Measurements from ENCODE around the gene NPAS3.

Gene NPAS3

DNA sequence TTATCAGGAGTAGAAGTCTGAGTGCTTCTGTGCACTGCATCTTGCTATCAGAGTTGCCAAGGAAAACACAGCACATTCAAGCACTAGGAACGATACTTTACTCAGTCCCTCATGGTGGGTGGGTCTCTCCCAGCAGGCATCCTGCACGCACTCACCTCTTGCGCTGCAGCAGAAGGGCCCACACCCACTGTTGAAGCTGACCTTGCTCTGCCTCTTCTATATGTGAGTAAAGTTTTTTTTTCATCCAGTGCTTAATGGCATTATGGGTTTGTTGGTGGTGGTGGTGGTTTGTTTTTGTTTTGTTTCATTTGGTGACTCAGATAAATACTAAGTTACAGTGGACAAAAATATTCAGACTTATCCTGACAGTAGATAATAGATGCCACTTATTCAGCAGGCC, 663.7 kb downstream of the NPAS3 start:
- no peak for DNase-seq

DNA sequence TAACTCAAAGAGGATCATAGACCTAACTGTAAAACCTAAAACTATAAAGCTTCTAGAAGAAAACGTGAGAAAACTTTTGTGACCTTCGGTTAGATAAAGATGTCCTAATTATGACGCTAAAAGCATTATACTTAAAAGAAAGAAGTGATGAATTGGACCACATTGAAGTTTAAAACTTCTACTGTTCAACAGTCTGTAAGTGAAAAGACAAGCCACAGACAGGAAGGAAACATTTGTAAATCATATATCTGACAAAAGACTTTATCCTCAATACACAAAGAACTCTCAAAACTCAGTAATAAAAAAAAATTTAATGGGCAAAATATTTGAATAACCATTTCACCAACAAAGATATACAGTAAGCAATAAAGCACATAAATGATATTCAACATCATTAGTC, 667.9 kb downstream of the NPAS3 start:
- DNase-seq = no peak

DNA sequence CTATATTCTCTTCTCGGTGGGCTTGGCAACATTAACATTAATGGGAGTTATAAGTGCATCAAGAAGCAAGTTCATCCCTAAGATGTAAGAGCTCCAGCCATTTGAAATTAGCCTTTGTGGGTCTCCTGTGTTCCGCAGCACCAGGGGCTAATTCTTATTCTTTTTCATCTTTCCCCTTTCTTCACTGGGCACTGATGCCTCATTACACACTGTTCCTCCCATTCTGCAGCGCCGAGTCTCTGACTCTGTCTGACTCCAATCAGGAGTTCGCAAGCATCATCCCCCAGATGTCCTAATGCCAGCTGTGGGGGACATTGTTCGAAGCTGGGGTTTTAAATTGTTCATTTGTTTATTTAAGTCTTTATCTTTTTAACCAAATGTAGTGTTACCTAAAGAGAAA, 670.9 kb downstream of the NPAS3 start:
- no peak for DNase-seq

DNA sequence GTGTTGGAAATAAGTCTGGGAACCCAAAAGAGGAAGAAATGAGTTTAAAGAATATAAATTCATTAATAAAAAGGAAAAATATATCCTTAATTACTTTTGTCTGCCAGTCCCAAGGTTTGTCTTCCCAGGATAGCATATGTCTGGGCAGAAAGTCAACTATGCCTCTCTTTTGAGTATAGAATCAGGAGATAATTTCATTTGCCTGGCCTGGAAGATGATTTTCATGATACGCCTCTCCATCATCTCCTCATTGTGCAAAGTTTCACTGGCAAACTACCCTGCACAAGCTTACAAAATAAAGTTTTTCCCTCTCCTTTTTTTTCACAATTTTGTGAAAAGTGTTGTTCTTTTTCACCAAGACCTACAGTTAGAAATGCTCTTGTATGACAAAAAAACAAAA, 671.4 kb downstream of the NPAS3 start:
- no peak for DNase-seq

DNA sequence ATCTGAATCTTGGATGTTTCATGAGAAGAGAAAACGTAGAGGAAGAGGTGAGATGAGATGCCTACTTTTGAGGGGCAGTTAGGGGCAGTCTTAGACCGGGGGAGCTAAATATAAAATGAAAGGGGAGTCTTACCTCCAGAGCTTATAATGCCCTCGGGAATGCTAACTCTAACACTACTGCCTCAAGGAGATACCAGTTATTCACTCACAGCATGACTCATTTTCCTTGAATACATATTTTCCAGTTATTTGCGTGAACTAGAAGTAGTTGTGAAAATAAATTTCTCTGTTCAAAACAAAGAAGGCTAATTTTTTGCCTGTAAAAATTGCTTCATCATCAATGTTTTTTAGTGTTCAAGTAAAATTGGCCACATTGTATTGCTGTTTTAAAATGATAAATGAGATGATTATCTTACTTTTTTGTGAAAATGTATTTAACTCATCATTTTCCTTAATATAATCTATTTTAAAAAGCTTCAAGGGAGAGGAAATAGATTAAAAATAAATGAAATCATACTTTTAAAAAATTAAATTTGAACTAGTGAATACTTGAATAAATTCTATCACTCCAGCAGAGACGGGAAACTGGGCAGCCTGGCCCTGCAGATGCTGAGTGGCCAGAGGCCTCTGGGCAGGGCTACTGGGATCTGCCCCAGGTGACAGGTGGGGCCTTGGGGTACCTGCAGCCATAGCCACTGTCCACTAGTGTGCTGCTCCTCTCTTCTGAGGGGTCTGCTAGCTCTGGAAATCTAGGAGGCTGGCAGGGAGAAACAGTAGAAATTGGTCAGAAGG, 672.9 kb downstream of the NPAS3 start:
- no peak for DNase-seq

DNA sequence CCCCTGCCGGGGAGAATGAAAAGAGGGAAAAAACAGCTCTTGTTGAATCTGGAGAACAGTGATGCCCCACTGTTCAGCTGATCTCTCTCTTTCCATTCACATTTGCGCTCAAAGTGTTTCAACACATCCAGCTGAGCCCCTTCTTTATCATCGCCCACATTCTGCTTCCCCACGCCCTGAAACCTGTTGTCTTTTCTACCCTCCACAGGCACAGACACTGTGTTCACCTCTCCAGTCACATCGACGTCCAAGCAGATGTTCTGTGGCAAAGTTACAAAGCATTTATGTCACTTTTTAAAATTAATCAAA, 673.5 kb downstream of the NPAS3 start:
- DNase-seq = no peak

DNA sequence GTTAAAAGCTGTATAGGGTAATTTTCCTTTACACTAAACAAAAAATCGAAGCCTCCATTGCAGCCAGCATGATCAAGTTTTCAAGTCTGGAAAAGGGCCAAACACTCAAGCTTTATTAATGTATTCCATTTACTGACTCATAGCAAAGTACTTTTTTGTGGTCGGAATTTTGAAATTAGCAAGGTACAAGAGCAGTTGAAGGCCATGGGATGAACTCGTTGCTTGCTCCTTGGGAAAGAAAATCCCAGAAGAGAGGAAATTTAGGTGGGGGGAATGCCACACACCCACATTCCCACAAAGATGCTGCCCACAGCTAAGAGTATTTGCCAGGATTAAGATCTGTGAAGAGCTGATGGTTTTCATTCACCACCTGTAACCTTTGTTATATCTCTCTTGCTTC, 678.5 kb downstream of the NPAS3 start:
- no peak for DNase-seq

DNA sequence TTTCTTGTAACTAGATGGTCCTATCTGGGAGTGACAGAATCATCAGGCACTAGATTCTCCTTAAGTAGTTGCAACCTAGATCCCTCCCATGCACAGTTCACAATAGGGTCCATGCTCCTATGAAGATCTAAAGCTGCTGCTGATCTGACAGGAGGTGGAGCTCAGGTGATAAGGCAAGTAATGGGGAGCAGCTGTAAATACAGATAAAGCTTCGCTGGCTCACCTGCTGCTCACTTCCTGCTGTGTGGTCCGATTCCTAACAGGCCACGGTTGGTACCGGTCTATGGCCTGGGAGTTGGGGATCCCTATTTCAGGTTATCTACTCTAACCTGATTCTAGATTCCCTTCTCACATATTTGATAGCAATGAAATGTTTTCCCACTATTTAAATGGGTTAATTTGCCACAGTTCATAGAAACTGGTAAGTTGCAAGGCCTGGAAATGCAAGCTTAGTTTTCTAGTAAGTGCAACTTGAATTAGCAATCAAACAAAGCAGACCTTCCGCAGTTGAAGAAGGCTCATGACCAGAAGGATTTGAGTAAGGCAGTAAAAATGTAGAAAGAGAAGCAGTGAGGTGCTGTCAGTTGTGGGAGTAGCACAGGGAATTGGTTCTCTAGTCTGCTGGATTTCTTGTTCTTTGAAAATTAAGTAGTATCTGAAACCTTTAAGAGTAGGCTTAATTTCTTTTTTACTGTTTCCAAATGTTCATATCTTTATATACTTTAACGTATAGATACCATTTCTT, 679.9 kb downstream of the NPAS3 start:
- no peak for DNase-seq

DNA sequence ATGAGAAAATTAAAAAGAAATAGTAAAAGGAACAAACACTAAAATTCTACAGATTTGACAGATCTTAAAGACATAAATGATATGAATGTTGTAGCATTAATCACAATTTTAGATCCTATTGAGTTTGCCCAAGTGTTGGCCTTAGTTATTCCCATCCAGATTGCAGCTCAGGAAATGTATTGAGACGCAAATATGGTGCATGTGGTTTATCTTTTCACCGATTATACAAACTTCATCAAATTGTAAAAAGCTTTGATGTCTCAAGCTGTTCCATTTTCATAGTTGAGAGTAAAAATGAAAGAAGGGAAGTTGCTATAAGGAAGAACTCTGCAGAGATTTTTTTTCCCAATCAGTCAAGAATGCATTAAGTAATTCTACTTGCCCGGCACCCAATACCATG, 683.8 kb downstream of the NPAS3 start:
- no peak for DNase-seq

DNA sequence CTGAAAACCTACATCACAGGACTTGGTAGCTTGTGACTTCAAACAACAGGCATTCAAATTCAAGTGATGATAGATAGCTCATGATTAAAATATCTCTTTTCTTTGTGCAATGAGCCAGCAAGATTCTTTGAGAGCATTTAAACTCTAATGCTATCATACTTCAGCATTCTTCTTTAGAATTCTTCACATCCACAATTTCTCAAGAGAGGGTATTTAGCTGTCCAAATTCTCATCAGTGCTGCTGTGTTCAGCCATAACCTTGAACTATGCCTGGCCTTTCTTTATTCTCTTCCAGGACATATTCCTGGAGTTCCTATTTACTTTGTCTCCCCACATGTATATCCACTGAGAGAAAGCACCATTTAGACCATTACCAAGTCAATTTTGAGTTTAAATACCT, 691.1 kb downstream of the NPAS3 start:
- DNase-seq = no peak

DNA sequence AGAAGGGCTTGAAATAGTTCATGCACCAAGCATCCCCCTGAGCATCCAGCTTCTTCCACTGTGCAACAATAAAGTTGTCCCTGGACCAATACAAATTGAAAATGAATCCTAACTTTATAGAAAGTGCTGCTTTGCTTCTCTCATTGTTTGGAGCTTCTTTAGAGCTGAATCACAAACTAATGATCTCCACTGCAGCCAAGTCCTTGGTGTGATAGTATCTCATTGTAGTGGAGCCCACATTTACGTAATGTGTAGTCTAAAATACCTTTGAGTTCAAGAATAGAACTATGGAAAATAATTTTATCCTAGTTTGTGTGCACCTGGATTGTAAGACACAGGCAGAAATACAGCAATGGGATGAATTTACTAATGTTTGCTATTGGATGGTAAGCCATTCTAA, 692.3 kb downstream of the NPAS3 start:
- no peak for DNase-seq

DNA sequence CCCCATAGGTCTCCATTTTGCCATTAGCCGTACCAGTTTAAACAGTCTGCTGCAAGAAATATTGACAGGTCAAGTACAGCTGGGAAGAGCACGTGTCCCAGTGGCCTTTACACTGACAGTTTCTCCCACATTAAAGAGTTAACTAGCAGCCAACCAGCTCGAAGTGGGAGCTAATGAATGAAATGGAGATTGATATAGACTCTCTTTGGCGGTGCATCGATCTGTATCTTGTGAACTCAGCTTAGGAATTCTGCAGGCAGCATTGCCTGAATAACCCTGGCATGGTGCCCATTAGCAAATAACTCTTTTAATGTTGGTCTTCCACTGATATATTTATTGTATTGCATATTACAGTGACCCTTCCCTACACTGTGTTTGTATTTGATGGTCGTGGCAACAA, 692.8 kb downstream of the NPAS3 start:
- no peak for DNase-seq

DNA sequence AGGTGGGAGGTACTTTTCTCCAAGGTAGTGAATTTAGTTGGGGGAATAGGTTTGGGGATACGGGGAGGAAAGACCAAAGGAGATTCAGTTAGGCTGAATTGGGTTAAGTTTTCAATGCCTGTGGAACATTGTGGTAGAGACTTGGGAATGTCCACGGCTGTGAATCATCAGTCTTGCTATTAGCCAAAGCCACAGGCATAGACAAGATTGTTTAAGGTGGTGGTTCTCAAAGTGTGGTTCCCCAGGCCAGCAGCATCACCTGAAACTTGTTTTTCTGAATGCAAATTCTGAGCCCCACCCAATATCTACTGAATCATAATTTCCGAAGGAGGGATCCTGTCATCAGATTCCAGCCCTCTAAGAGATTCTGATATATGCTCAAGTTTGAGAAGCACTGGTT, 696.0 kb downstream of the NPAS3 start:
- no peak for DNase-seq

DNA sequence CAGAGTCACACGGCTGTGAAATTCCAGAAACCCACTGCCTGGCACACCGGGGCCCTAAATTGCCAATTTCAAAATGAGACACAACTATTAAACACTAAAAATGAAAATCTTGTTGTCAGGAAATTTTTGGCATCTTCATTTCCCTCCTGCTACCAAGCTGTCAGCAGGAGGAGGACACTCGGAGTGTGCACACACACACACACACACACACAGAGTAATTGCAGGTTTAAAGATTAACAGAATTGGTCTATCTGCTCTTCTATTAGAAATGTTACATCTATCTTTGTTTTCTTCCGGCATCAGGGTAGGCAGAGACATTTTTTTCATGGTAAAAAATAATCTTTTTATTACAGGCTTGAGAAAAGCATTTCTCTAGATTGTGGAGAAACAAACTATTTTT, 698.0 kb downstream of the NPAS3 start:
- no peak for DNase-seq

DNA sequence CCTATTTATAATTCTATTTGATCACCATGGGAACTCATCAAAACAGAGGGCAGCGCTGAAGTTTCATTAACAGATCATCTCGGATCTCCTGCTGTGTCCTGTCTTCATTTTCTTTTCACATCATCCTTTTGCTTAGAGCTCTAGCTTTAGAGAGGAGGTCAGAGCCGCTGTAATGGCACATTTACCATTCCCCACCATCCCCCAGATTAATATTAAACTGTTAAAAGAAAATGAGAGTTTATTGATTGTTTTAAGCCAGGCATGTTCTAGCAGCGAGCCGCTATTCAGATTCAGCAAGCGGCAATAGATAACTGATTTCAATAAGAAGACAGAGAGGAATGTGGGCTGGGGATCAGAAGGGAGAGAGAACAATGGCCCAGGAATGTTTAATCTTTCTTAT, 703.4 kb downstream of the NPAS3 start:
- no peak for DNase-seq

DNA sequence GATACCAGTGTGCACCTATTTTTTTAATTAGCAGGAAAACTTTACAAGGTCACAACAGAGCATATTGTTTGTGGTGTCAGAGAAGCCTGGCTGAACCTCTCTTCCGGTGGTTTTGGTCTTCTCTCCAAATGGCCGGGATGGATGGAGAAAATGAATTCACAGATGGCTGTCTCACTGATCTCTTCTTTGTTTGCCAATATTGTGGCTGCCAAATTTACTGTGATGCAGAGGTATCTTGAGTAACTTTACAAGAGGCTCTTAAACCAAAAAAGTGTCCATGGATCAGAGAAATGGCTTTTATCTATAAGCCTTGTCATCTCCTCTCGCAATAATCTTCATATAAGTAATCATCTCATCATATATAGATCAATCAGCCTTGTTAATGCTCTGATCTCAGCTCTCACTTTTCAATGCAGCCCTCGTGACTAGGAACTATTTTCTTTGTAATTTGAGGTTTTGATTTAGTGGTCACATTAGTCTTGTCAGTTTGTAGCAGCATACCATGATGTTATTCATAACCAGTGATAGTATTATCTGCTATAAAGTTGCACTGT, 704.1 kb downstream of the NPAS3 start:
- no peak for DNase-seq

DNA sequence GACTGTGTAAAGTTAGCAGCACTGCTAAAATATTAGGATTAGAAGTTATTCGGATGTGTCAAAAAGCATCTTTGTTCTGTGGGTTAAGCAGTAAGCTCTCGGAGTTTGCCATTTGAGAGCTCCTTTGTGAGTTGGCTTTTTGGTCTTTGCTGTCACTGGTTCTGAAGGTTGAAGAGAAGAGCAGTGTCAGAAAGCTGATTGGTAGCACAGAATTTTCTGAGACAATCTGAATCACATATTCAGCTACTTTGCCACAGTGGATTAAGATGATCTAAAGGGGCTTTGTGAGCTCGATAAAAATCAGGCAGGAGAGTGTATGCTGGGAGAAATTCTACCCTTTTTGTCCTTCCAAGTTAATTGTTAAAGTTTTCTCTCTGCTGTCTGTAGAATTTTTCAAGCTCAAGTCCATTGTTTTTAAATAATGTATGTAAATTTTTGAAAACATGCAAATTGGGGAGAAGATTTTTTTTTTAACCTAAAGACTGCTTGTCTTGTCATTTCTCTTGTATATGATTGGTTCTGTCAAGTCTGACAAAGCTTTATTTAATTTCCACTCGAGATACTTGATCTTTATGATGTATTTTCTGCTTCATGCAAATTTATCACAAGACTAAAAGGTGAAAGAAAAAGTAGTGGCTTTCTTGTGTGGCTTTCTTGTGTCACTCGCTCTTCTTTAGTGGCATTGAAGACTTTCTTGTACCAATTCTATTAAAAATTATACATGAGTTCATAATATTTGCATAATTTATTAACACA, 704.9 kb downstream of the NPAS3 start:
- no peak for DNase-seq

DNA sequence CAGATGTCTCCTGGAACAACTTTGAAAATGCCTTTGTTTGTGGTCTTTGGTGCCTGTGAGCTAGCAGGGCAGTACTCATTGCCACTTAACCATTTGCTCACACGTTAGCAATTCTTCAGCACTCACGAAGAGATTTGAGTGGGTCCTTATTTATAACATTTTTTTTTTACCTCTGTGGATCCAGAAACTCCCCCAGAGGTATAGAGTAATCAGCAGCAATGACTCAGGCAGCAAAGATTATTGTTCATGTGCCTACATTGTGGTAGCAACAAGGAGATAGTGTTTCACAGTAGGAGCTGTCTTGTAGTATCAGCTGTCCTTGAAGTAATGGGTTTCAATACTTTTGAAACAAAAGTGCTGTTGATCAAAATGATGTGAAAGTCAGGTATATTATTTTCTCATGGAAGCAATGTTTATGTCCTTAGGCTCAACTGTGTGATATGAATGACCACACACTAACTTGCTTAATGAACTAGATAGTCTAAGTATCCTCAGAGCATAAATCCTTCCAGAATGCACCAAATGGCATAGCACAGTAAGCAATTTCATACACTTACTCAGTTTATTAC, 708.1 kb downstream of the NPAS3 start:
- DNase-seq = no peak

DNA sequence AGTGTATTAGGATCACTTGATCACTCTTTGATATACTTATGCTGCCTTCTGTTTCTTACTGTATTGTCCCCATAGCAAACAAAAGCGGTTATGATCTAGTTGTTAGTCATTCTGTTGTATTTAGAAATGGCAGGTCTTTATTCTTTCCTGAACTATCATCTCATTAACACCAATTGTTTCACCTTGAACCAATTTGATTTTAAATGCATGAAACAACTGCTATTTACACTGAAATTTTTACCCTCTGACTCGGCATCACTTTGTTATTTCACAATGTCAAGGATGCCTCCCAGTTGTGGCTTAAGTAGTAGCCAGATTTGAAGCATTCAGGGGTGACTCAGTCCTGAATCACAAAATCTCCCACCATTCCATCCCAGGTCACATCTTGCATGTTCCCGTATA, 708.7 kb downstream of the NPAS3 start:
- no peak for DNase-seq

DNA sequence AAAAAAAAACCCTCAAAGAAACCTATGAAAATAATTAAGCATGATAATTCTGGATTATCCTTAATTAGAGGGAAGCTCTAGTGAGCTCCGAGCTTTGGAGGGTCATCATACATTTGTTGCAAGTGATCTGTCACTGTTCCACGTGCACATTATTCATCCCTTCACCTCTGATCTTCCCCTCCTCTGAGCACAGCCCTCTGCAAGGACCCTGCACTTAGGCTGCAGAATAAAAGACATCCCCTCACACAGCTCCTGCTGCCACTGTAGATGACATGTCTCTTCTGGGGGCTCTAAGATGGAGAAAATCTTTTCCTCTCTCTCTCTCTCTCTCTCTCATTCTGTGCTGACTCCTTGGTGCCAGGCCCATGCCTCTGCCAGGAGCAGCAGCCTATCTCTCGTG, 711.8 kb downstream of the NPAS3 start:
- DNase-seq = no peak

DNA sequence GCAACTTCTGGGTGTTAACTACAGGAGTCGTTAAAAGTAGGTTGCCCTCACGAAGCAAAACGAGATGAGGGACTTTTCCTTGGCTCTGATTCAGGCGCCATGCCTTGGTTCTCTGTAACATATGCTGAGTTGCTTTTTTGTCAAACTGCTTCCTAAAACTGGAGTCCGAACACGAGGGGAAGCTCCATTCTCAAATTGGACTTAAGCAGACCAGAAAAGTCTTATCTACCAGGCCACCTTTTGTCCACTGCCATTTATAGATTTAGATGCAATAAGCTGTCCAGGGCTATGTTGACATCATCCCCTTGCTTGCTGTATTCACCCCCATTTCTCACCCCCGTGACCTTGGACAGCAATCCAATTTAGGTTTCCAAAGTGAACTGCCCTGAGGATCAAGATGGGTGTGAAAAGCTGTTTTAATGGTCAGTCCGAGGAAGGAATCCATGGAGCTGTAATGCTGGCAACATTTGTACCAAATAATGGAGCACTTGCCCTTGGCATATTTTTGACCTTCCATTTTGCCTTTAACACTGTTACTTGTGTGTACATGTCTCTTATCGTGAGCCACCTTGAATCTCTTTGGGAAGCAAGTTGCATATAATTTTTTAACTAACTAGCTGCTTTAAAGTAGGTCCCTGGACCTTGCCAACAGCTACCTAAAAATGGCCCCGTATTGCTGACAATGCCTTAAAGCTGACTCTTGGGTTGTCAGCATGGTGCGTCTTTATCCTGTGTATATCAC, 714.1 kb downstream of the NPAS3 start:
- DNase-seq = no peak

DNA sequence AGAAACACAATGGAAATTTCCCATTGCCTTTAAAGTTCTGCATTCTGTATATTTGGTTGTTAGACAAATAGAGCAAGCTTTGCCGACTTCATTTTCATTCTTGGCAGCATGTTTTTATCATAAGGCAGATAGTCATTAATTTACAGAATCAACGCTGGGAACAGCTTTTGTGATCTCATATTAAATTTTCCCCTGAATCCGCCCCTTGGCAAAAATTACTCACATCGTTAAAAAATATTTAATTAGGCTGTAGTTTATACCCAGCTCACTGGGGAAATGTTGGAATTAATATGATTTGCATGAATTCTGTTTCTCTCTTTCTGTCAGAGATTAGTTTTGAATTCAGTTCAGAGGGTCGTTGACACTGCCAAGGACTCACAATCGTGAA, 714.6 kb downstream of the NPAS3 start:
- DNase-seq = no peak

DNA sequence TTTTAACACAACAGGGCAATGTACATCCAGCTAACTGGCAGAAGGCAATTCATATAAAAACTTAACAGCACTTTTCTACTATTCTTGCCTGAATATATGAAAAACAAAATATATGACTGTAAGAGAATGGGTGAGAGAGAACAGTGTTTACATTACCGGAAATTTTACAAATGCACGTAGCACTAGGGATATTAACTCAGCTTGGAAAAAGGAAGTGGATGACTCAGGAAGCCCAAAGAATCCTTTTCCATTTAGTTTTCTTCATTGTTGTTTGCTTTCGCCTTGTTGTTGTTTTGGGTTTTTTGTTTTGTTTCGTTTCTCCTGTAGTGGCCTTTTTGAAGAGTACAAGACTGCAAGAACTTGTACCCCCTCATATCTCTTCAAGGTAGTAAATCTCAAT, 716.7 kb downstream of the NPAS3 start:
- DNase-seq = no peak
